ENCODE data around the gene SGPP2. TPM values are rescaled to one million over a fixed set of nuclear protein-coding genes. Genes with fewer than 3 reads are reported as not detected.

Gene SGPP2
- total RNA-seq (under 1 TPM in 1 of 2 donors, not detected in 1; 0.54 TPM), polyA plus RNA-seq (1 to 10 TPM in 1 of 2 donors, under 1 TPM in 1; 0.10 to 1.6 TPM)
- long read RNA-seq, donor 1: 0 reads
- long read RNA-seq, donor 2: 0 reads

- DNase-seq (no peak), ATAC-seq (ENCODE audit: low FRiP score) (no peak)
- no peak within 1 kb of the TSS for H3K27ac ChIP-seq (ENCODE audit: low read depth in 1 of 2, low read length in 2 of 2)
- H3K4me1 ChIP-seq (ENCODE audit: control insufficient read depth in 1 of 2, insufficient read depth in 2 of 2, low read length in 2 of 2): no peaks in the 10 kb centered on the region
- H3K4me3 ChIP-seq (ENCODE audit: low read length in 2 of 2): peak within 1 kb of the TSS in 1 of 2 donors; percentile 19
- H3K9me3 ChIP-seq (ENCODE audit: control insufficient read depth, low read length): peaks cover 2% of the 10 kb centered on the region
- 1 to 2% methylated on average over 28 to 61 of the region's 61 CpGs for WGBS, 2 donors
- intact Hi-C loops (cut with DNase I): no loop called here
- no peaks in the 10 kb centered on the region for H3K36me3 ChIP-seq (ENCODE audit: control insufficient read depth in 1 of 2, insufficient read depth in 2 of 2, low read length in 1 of 2)
- peaks cover 0 to 4% of the 10 kb centered on the region in 2 donors for H3K27me3 ChIP-seq (ENCODE audit: control insufficient read depth in 1 of 2, insufficient read depth in 2 of 2, low read length in 1 of 2)
These were observed at the start of gene SGPP2 for GRCh38 chr2:222424276-222424728. Gene SGPP2, plus strand, starts transcription at chr2:222424543. Its CDS starts 60 bp downstream, at chr2:222424603.

- 88 to 100% methylated on average over 1 of the region's 1 CpG for WGBS, 2 donors
- DNase-seq: no peak
- Histone ChIP-seq H3K9me3 (ENCODE audit: control insufficient read depth, low read length) (peaks cover 6% of the 10 kb centered on the region), H3K27me3 (ENCODE audit: control insufficient read depth in 1 of 2, insufficient read depth in 2 of 2, low read length in 1 of 2) (no peaks in the 10 kb centered on the region), H3K4me1 (ENCODE audit: control insufficient read depth in 1 of 2, insufficient read depth in 2 of 2, low read length in 2 of 2) (no peaks in the 10 kb centered on the region), H3K4me3 (ENCODE audit: low read length in 2 of 2) (no peak overlapping the region), H3K27ac (ENCODE audit: low read depth in 1 of 2, low read length in 2 of 2) (no peak overlapping the region), H3K36me3 (ENCODE audit: control insufficient read depth in 1 of 2, insufficient read depth in 2 of 2, low read length in 1 of 2) (no peaks in the 10 kb centered on the region)
- intact Hi-C loops (cut with DNase I): no loop called here
- no peak for ATAC-seq (ENCODE audit: low FRiP score)
These were observed 48.5 kb upstream of the SGPP2 start for GRCh38 chr2:222375798-222376197.

- Histone ChIP-seq H3K36me3 (ENCODE audit: control insufficient read depth in 1 of 2, insufficient read depth in 2 of 2, low read length in 1 of 2) (no peaks in the 10 kb centered on the region), H3K27me3 (ENCODE audit: control insufficient read depth in 1 of 2, insufficient read depth in 2 of 2, low read length in 1 of 2) (no peaks in the 10 kb centered on the region), H3K9me3 (ENCODE audit: control insufficient read depth, low read length) (no peaks in the 10 kb centered on the region), H3K4me1 (ENCODE audit: control insufficient read depth in 1 of 2, insufficient read depth in 2 of 2, low read length in 2 of 2) (no peaks in the 10 kb centered on the region), H3K4me3 (ENCODE audit: low read length in 2 of 2) (no peak overlapping the region), H3K27ac (ENCODE audit: low read depth in 1 of 2, low read length in 2 of 2) (no peak overlapping the region)
- ATAC-seq (ENCODE audit: low FRiP score): no peak
- DNase-seq: no peak
- intact Hi-C loops (cut with DNase I): no loop called here
- WGBS, 2 donors: 92% methylated on average over 2 of the region's 2 CpGs
These were observed 43.9 kb upstream of the SGPP2 start for GRCh38 chr2:222380456-222380855.

GRCh38 chr2:222381566-222381965 lies 42.8 kb upstream of the SGPP2 start:
- no peaks in the 10 kb centered on the region for H3K4me1 ChIP-seq (ENCODE audit: control insufficient read depth in 1 of 2, insufficient read depth in 2 of 2, low read length in 2 of 2)
- H3K36me3 ChIP-seq (ENCODE audit: control insufficient read depth in 1 of 2, insufficient read depth in 2 of 2, low read length in 1 of 2): no peaks in the 10 kb centered on the region
- WGBS, 2 donors: 35 to 59% methylated on average over 3 of the region's 3 CpGs
- intact Hi-C loops (cut with DNase I): no loop called here
- H3K27ac ChIP-seq (ENCODE audit: low read depth in 1 of 2, low read length in 2 of 2): no peak overlapping the region
- H3K27me3 ChIP-seq (ENCODE audit: control insufficient read depth in 1 of 2, insufficient read depth in 2 of 2, low read length in 1 of 2): no peaks in the 10 kb centered on the region
- H3K4me3 ChIP-seq (ENCODE audit: low read length in 2 of 2): no peak overlapping the region
- no peak for ATAC-seq (ENCODE audit: low FRiP score)
- no peaks in the 10 kb centered on the region for H3K9me3 ChIP-seq (ENCODE audit: control insufficient read depth, low read length)
- DNase-seq: no peak

GRCh38 chr2:222383255-222383654 lies 41.1 kb upstream of the SGPP2 start:
- Histone ChIP-seq H3K27me3 (ENCODE audit: control insufficient read depth in 1 of 2, insufficient read depth in 2 of 2, low read length in 1 of 2) (no peaks in the 10 kb centered on the region), H3K36me3 (ENCODE audit: control insufficient read depth in 1 of 2, insufficient read depth in 2 of 2, low read length in 1 of 2) (no peaks in the 10 kb centered on the region), H3K4me1 (ENCODE audit: control insufficient read depth in 1 of 2, insufficient read depth in 2 of 2, low read length in 2 of 2) (no peaks in the 10 kb centered on the region), H3K27ac (ENCODE audit: low read depth in 1 of 2, low read length in 2 of 2) (no peak overlapping the region), H3K9me3 (ENCODE audit: control insufficient read depth, low read length) (no peaks in the 10 kb centered on the region), H3K4me3 (ENCODE audit: low read length in 2 of 2) (no peak overlapping the region)
- no peak for DNase-seq
- WGBS, 2 donors: 80 to 82% methylated on average over 4 of the region's 4 CpGs
- ATAC-seq (ENCODE audit: low FRiP score): no peak
- intact Hi-C loops (cut with DNase I): loop anchor here in 1 of 2 donors (2.0 kb wide), 1 partner anchor 62 kb away; a partner anchor contains a TSS

GRCh38 chr2:222391743-222392285 lies 32.5 kb upstream of the SGPP2 start:
- Histone ChIP-seq H3K27me3 (ENCODE audit: control insufficient read depth in 1 of 2, insufficient read depth in 2 of 2, low read length in 1 of 2) (no peaks in the 10 kb centered on the region), H3K4me1 (ENCODE audit: control insufficient read depth in 1 of 2, insufficient read depth in 2 of 2, low read length in 2 of 2) (no peaks in the 10 kb centered on the region), H3K36me3 (ENCODE audit: control insufficient read depth in 1 of 2, insufficient read depth in 2 of 2, low read length in 1 of 2) (no peaks in the 10 kb centered on the region), H3K4me3 (ENCODE audit: low read length in 2 of 2) (no peak overlapping the region), H3K9me3 (ENCODE audit: control insufficient read depth, low read length) (peaks cover 3% of the 10 kb centered on the region), H3K27ac (ENCODE audit: low read depth in 1 of 2, low read length in 2 of 2) (no peak overlapping the region)
- DNase-seq: no peak
- intact Hi-C loops (cut with DNase I): no loop called here
- ATAC-seq (ENCODE audit: low FRiP score): no peak
- WGBS, 2 donors: 34 to 43% methylated on average over 6 of the region's 6 CpGs

GRCh38 chr2:222393733-222394267 lies 30.5 kb upstream of the SGPP2 start:
- H3K4me1 ChIP-seq (ENCODE audit: control insufficient read depth in 1 of 2, insufficient read depth in 2 of 2, low read length in 2 of 2): no peaks in the 10 kb centered on the region
- no peaks in the 10 kb centered on the region for H3K27me3 ChIP-seq (ENCODE audit: control insufficient read depth in 1 of 2, insufficient read depth in 2 of 2, low read length in 1 of 2)
- no peaks in the 10 kb centered on the region for H3K36me3 ChIP-seq (ENCODE audit: control insufficient read depth in 1 of 2, insufficient read depth in 2 of 2, low read length in 1 of 2)
- no peak overlapping the region for H3K27ac ChIP-seq (ENCODE audit: low read depth in 1 of 2, low read length in 2 of 2)
- no peak for DNase-seq
- no peak overlapping the region for H3K4me3 ChIP-seq (ENCODE audit: low read length in 2 of 2)
- 50 to 56% methylated on average over 4 of the region's 4 CpGs for WGBS, 2 donors
- H3K9me3 ChIP-seq (ENCODE audit: control insufficient read depth, low read length): peaks cover 3% of the 10 kb centered on the region
- intact Hi-C loops (cut with DNase I): no loop called here
- ATAC-seq (ENCODE audit: low FRiP score): no peak

- 37 to 79% methylated on average over 1 of the region's 1 CpG for WGBS, 2 donors
- intact Hi-C loops (cut with DNase I): no loop called here
- peaks cover 0 to 2% of the 10 kb centered on the region in 2 donors for H3K4me1 ChIP-seq (ENCODE audit: control insufficient read depth in 1 of 2, insufficient read depth in 2 of 2, low read length in 2 of 2)
- DNase-seq: no peak
- no peak for ATAC-seq (ENCODE audit: low FRiP score)
- no peak overlapping the region for H3K27ac ChIP-seq (ENCODE audit: low read depth in 1 of 2, low read length in 2 of 2)
- no peaks in the 10 kb centered on the region for H3K36me3 ChIP-seq (ENCODE audit: control insufficient read depth in 1 of 2, insufficient read depth in 2 of 2, low read length in 1 of 2)
- H3K27me3 ChIP-seq (ENCODE audit: control insufficient read depth in 1 of 2, insufficient read depth in 2 of 2, low read length in 1 of 2): no peaks in the 10 kb centered on the region
- no peak overlapping the region for H3K4me3 ChIP-seq (ENCODE audit: low read length in 2 of 2)
- peaks cover 3% of the 10 kb centered on the region for H3K9me3 ChIP-seq (ENCODE audit: control insufficient read depth, low read length)
These were observed 25.9 kb upstream of the SGPP2 start for GRCh38 chr2:222398446-222398885.

All from aorta (tissue), 5 donors.